ENCODE data around the gene NHLRC4.

NHLRC4 gene

GRCh38 chr16:576197-576822, 9.5 kb downstream of the NHLRC4 start:
- ATAC-seq, result no peak
- TF ChIP-seq TSHZ2 (CRISPR knock-in tag; IDR thresholded peaks at IDR 0.05), result no peak
- no peak for TF ChIP-seq SNAI2 (CRISPR knock-in tag; IDR thresholded peaks at IDR 0.05)
- no peak for TF ChIP-seq CSRNP3 (CRISPR knock-in tag; IDR thresholded peaks at IDR 0.05)
- no peak for TF ChIP-seq ISL1 (CRISPR knock-in tag; IDR thresholded peaks at IDR 0.05)
- no peak for TF ChIP-seq POU6F1 (CRISPR knock-in tag; IDR thresholded peaks at IDR 0.05; ENCODE audit: borderline replicate concordance, low read depth)
- no peak for TF ChIP-seq ESRRG (CRISPR knock-in tag; IDR thresholded peaks at IDR 0.05)
- TF ChIP-seq ZC3H10 (CRISPR knock-in tag; IDR thresholded peaks at IDR 0.05), result no peak
- no peak for TF ChIP-seq ZNF8 (CRISPR knock-in tag; IDR thresholded peaks at IDR 0.05)
- no peak for TF ChIP-seq CSDC2 (CRISPR knock-in tag; IDR thresholded peaks at IDR 0.05)
- TF ChIP-seq BACH2 (CRISPR knock-in tag; IDR thresholded peaks at IDR 0.05; ENCODE audit: borderline replicate concordance), result no peak
- TF ChIP-seq ZNF70 (CRISPR knock-in tag; IDR thresholded peaks at IDR 0.05), result no peak

GRCh38 chr16:576823-577201, 10.0 kb downstream of the NHLRC4 start:
- TF ChIP-seq SNAI2 (CRISPR knock-in tag; IDR thresholded peaks at IDR 0.05), result no peak
- TF ChIP-seq ZFP30 (CRISPR knock-in tag; IDR thresholded peaks at IDR 0.05), result no peak
- no peak for TF ChIP-seq TCF4 (CRISPR knock-in tag; IDR thresholded peaks at IDR 0.05; ENCODE audit: borderline replicate concordance)
- TF ChIP-seq GLIS3 (CRISPR knock-in tag; IDR thresholded peaks at IDR 0.05), result no peak
- no peak for TF ChIP-seq PPARA (CRISPR knock-in tag; IDR thresholded peaks at IDR 0.05; ENCODE audit: borderline replicate concordance)
- no peak for TF ChIP-seq TSHZ2 (CRISPR knock-in tag; IDR thresholded peaks at IDR 0.05)
- TF ChIP-seq ARNTL (CRISPR knock-in tag; IDR thresholded peaks at IDR 0.05; ENCODE audit: borderline replicate concordance, low read depth), result no peak
- no peak for TF ChIP-seq ZNF70 (CRISPR knock-in tag; IDR thresholded peaks at IDR 0.05)
- no peak for TF ChIP-seq ZC3H10 (CRISPR knock-in tag; IDR thresholded peaks at IDR 0.05)
- ATAC-seq, result no peak

- TF ChIP-seq ARNTL (CRISPR knock-in tag; IDR thresholded peaks at IDR 0.05; ENCODE audit: borderline replicate concordance, low read depth) (no peak), ZNF8 (CRISPR knock-in tag; IDR thresholded peaks at IDR 0.05) (no peak), CSDC2 (CRISPR knock-in tag; IDR thresholded peaks at IDR 0.05) (no peak)
Observed at GRCh38 chr16:577796-578195, 11.0 kb downstream of the NHLRC4 start.

GRCh38 chr16:578232-578869, 11.5 kb downstream of the NHLRC4 start:
- TF ChIP-seq PATZ1 (CRISPR knock-in tag; IDR thresholded peaks at IDR 0.05; ENCODE audit: borderline replicate concordance) (no peak), GLIS3 (CRISPR knock-in tag; IDR thresholded peaks at IDR 0.05) (no peak)
- no peak for ATAC-seq

More at GRCh38 chr16:577796-578195, 11.0 kb downstream of the NHLRC4 start:
- ATAC-seq, result no peak

All from SK-N-SH treated with all-trans-retinoic acid at 6 μM for 48 hours (cell line).